GM12892 (cell line): Measurements from ENCODE around the gene RMRP.
A peak's percentile ranks its signal among the peaks of the same experiment; 100 is the strongest.

Experiments
- DNase-seq: peaks from one replicate; pipeline ENCODE4 v3.0.0; 2011; ENCODE audit not compliant: insufficient read length
- FAIRE-seq: peaks from 2 replicates; lab custom pipeline; 2011; peaks lifted over from hg19 to GRCh38; lab: Jason Lieb, UNC
- POLR2A ChIP-seq: IDR thresholded peaks from 2 replicates; pipeline ENCODE4 v1.6.1; 2011; ENCODE audit warnings: low read depth, low read length, control low read depth
- POLR2AphosphoS5 ChIP-seq: IDR thresholded peaks from 2 replicates; pipeline ENCODE4 v1.6.1; 2011; ENCODE audit warnings: low read depth, low read length, control low read depth
- TAF1 ChIP-seq: IDR thresholded peaks from 2 replicates; pipeline ENCODE4 v1.6.1; 2011; ENCODE audit warnings: low read depth, mild to moderate bottlenecking, control low read depth, low read length, borderline replicate concordance

Gene RMRP

GRCh38 chr9:35660966-35661415 is 3.2 kb upstream of the RMRP start:
- DNase-seq = no peak

DNA sequence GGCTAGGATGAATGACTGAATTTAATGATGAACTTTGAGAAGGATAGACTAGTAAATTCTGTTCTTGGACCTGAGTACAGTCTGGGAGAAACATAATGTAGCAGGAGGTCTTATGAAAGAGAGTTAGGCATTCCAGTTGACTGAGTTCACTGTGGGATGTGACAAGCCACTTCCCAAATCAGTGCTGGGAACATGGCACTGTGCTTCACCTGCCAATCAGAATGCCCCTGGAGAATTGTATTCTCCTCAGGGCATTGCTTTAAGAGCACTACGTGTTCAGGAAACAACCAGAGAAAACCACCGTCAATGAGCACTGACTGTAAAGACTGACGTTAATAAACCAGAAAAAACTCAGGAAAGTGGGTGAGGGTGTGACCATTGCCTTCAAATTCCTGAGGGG is 1.5 kb upstream of the RMRP start:
- TF ChIP-seq POLR2A = no peak
- TF ChIP-seq TAF1 = no peak
- TF ChIP-seq POLR2AphosphoS5 = no peak
- no peak for FAIRE-seq
- no peak for DNase-seq

More at GRCh38 chr9:35660966-35661415, 3.2 kb upstream of the RMRP start:
- TF ChIP-seq POLR2A = no peak
- no peak for FAIRE-seq

GRCh38 chr9:35658968-35659220 is 1.1 kb upstream of the RMRP start:
- DNase-seq (no peak), FAIRE-seq (no peak)
- TF ChIP-seq TAF1 = no peak
- TF ChIP-seq POLR2A = no peak
- no peak for TF ChIP-seq POLR2AphosphoS5

DNA sequence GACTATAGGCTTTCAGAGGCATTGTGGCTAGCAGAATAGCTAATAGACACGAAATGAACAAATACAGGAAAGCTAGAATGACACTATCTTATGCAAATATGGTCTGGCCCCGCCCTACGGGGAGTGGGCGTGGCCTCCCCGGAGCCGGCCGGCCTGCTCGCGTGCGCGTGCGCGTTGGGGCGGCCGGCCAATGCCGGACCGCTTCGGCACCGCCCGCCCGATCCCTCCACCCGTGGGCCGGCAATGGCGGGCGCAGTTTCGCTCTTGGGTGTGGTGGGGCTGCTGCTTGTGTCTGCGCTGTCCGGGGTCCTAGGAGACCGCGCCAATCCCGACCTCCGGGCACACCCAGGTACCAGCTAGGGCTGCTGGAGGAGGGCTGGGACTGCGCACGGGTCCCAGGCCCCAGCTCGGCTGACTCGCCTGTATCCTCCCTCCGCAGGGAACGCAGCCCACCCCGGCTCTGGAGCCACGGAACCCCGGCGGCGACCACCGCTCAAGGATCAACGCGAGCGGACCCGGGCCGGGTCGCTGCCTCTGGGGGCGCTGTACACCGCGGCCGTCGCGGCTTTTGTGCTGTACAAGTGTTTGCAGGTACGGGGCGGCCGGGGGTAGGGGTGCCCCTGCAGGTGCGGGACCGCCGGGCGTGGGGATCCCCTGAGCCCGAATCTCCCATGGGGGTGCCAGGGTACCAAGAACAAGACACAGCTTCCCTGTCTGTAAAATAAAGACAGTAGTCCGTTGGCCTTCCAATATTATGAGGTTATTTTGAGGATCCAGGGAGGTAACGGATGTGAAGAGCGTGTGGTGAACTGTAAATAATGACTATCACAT is 533 bp upstream of the RMRP start, which contains the start of gene CCDC107:
TSS of gene CCDC107 (plus strand) at position 156 of the 831 bp plus-strand sequence. CDS start at position 244, 88 bp downstream.
- peak; percentile 87 for DNase-seq
- peak; percentile 58 for FAIRE-seq

GRCh38 chr9:35656831-35657545 is 831 bp downstream of the RMRP start:
- TF ChIP-seq TAF1 = no peak
- no peak for TF ChIP-seq POLR2AphosphoS5
- TF ChIP-seq POLR2A = no peak
- no peak for DNase-seq
- FAIRE-seq = no peak

More for the DNA sequence above, 533 bp upstream of the RMRP start, which contains the start of gene CCDC107:
- TF ChIP-seq POLR2AphosphoS5 = 0 out of 2 replicates have a peak, but pooled peaks have one; percentile 42
- TF ChIP-seq POLR2A = peak; percentile 77; the same call in 1 of the 2 replicates
- peak; percentile 58; the same call in 1 of the 2 replicates for TF ChIP-seq TAF1

DNA sequence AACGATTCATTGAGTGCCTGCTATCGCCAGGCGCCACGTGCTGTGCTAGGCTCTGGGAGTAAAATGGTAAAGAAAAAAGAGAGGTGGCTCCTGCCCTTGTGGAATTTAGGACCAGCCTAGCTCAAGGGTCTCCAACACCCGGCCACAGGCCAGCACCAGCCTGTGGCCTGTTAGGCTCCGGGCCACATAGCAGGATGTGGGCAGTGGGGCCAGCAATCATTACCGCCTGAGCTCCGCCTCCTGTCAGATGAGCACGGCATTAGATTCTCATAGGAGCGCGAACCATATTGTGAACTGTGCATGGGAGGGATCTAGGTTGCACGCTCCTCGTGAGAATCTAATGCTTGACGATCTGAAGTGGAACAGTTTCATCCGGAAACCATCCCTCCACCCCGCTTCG is 1.5 kb downstream of the RMRP start:
- TF ChIP-seq TAF1 = no peak
- no peak for TF ChIP-seq POLR2AphosphoS5
- TF ChIP-seq POLR2A = no peak

GRCh38 chr9:35653611-35654010 is 4.2 kb downstream of the RMRP start:
- DNase-seq (no peak), FAIRE-seq (no peak)
- TF ChIP-seq TAF1 = no peak
- TF ChIP-seq POLR2AphosphoS5 = no peak
- no peak for TF ChIP-seq POLR2A

More for the DNA sequence above, 1.5 kb downstream of the RMRP start:
- DNase-seq (no peak), FAIRE-seq (no peak)

- FAIRE-seq = no peak
- TF ChIP-seq POLR2AphosphoS5 (no peak), POLR2A (no peak), TAF1 (no peak)
- no peak for DNase-seq
Measured at GRCh38 chr9:35652829-35653209, 5.0 kb downstream of the RMRP start.

GRCh38 chr9:35651956-35652828 is 5.6 kb downstream of the RMRP start:
- FAIRE-seq = no peak
- no peak for DNase-seq
- TF ChIP-seq POLR2A = no peak
- no peak for TF ChIP-seq TAF1

- DNase-seq = no peak
- TF ChIP-seq POLR2A (no peak), POLR2AphosphoS5 (no peak), TAF1 (no peak)
- no peak for FAIRE-seq
Measured at GRCh38 chr9:35650341-35651158, 7.3 kb downstream of the RMRP start, which contains the start of gene SIT1. Gene SIT1, minus strand, starts transcription at chr9:35650931. Its CDS starts 78 bp downstream, at chr9:35650853.
